OCI-LY7 (cell line): ENCODE data around the gene SNAP47. TPM values are rescaled to one million over a fixed set of nuclear protein-coding genes. Genes with fewer than 3 reads are reported as not detected.

Experiments
- BruUV-seq: library from RNA; stranded (reverse); fragments of 400-500 nt; replicated peaks from 2 replicates; lab custom pipeline; 2021; lab: Mats Ljungman, UMichigan
- CTCF ChIA-PET: fragments of 300-600 bp; sonication (Branson Sonifier 250); formaldehyde crosslinking; loops from one replicate; lab custom pipeline; 2022; ENCODE audit warnings: antibody characterized with exemption; ENCODE audit not compliant: unreplicated experiment; lab: Charles Lee
- POLR2A ChIA-PET: fragments of 300-600 bp; sonication (Branson Sonifier 250); formaldehyde crosslinking; loops from one replicate; lab custom pipeline; 2022; ENCODE audit warnings: antibody characterized with exemption; lab: Charles Lee
- DNase-seq: peaks from one replicate; pipeline ENCODE4 v3.0.0-alpha.2; 2015; ENCODE audit warnings: low spot score
- H2AFZ ChIP-seq: fragments of 200-600 bp; sonication (generic), shearing (Covaris generic); 2 replicates; pipeline ENCODE4 v1.6.1; 2014; ENCODE audit warnings: mild to moderate bottlenecking, antibody characterized with exemption, low read length, moderate library complexity
- H3K27ac ChIP-seq: fragments of 200-600 bp; sonication (generic); 2 replicates; pipeline ENCODE4 v1.5.1; 2014; ENCODE audit warnings: mixed run types, low read depth, mild to moderate bottlenecking, moderate library complexity, low read length, inconsistent platforms; ENCODE audit not compliant: poor library complexity, severe bottlenecking
- H3K36me3 ChIP-seq: fragments of 200-600 bp; sonication (generic); 2 replicates; pipeline ENCODE4 v1.6.1; 2014; ENCODE audit warnings: mild to moderate bottlenecking, antibody characterized with exemption, low read length, moderate library complexity, mixed read lengths; ENCODE audit not compliant: insufficient read depth
- H3K4me1 ChIP-seq: fragments of 200-600 bp; sonication (generic); 2 replicates; pipeline ENCODE4 v1.5.1; 2014; ENCODE audit warnings: mild to moderate bottlenecking, low read length; ENCODE audit not compliant: insufficient read depth, poor library complexity, severe bottlenecking
- H3K4me2 ChIP-seq: fragments of 200-600 bp; sonication (generic); 2 replicates; pipeline ENCODE4 v1.6.1; 2014; ENCODE audit warnings: mild to moderate bottlenecking, low read length
- H3K4me3 ChIP-seq: fragments of 200-600 bp; sonication (generic); 2 replicates; pipeline ENCODE4 v1.5.1; 2014; ENCODE audit warnings: mild to moderate bottlenecking, low read depth, low read length; ENCODE audit not compliant: poor library complexity, severe bottlenecking
- H3K79me2 ChIP-seq: fragments of 200-600 bp; sonication (generic); 2 replicates; pipeline ENCODE4 v1.6.1; 2016; ENCODE audit warnings: low read depth, mild to moderate bottlenecking, low read length, moderate library complexity, mixed read lengths; ENCODE audit not compliant: insufficient read depth
- H3K9me2 ChIP-seq: fragments of 200-600 bp; sonication (generic); 2 replicates; pipeline ENCODE4 v1.6.1; 2016; ENCODE audit warnings: mild to moderate bottlenecking, low read length, mixed read lengths; ENCODE audit not compliant: insufficient read depth
- H3K9me3 ChIP-seq: fragments of 200-600 bp; sonication (generic); 2 replicates; pipeline ENCODE4 v1.6.1; 2014; ENCODE audit warnings: mild to moderate bottlenecking, mixed run types, low read length, mixed read lengths
- H4K20me1 ChIP-seq: fragments of 200-600 bp; sonication (generic); 2 replicates; pipeline ENCODE4 v1.6.1; 2014; ENCODE audit warnings: mild to moderate bottlenecking, antibody characterized with exemption, low read length, moderate library complexity, mixed read lengths; ENCODE audit not compliant: insufficient read depth
- EZH2phosphoT487 ChIP-seq: fragments of 200-600 bp; sonication (generic); IDR thresholded peaks from 2 replicates; pipeline ENCODE4 v1.6.1; 2018; ENCODE audit warnings: low read depth, borderline replicate concordance, mild to moderate bottlenecking, mixed run types, antibody characterized with exemption, low read length, moderate library complexity, mixed read lengths
- intact Hi-C: fragments of 100-400 bp; cut with micrococcal nuclease; formaldehyde crosslinking; loops from one replicate; pipeline ENCODE4 v1.10.0; 2022; ENCODE audit not compliant: unreplicated experiment
- total RNA-seq, 2 experiments: library from RNA; depleted of rRNA in 1 of 2; stranded (reverse); fragments of >200 nt in 1 of 2; shearing (Covaris generic) in 1 of 2; gene quantifications; 2 replicates each; pipeline ENCODE4 v1.2.3, GENCODE V29; 2014 to 2022
- TF ChIP-seq, protein P1 (sequence below): fragments of 200-600 bp; sonication (generic); conservative IDR thresholded peaks from 2 replicates; pipeline ENCODE4 v1.5.1; 2014; ENCODE audit warnings: mild to moderate bottlenecking, antibody characterized with exemption, low read length, moderate library complexity, mixed read lengths

The SNAP47 gene
- total RNA-seq, 2 experiments from 2014 or later = 29.8 to 44.2 TPM

DNA sequence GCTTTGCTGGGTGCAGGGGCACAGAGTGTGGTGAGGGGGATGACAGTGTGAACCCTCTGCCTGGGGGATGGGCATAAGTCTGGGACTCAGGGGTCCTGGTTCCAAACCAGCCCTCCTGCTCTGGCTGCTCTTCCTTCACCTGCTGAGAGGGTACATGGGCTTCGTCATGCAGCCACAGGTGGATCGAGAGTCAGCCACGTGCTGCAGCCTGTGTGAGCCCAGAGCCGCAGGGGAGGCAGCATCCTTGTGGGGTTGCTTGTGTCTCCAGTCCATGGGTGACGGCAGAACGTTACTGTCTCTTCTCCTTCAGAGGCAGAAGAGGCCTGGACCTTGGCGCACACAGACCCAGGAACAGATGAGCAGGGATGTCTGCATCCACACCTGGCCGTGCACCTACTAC is 12.1 kb downstream of the SNAP47 start:
- H3K36me3 ChIP-seq = peaks cover 17% of the 10 kb centered on the region
- ChIA-PET CTCF (no interaction called here), POLR2A (no interaction called here)
- H3K79me2 ChIP-seq = no peaks in the 10 kb centered on the region
- H4K20me1 ChIP-seq = no peaks in the 10 kb centered on the region
- TF ChIP-seq EZH2phosphoT487 = no peak
- TF ChIP-seq, protein P1, sequence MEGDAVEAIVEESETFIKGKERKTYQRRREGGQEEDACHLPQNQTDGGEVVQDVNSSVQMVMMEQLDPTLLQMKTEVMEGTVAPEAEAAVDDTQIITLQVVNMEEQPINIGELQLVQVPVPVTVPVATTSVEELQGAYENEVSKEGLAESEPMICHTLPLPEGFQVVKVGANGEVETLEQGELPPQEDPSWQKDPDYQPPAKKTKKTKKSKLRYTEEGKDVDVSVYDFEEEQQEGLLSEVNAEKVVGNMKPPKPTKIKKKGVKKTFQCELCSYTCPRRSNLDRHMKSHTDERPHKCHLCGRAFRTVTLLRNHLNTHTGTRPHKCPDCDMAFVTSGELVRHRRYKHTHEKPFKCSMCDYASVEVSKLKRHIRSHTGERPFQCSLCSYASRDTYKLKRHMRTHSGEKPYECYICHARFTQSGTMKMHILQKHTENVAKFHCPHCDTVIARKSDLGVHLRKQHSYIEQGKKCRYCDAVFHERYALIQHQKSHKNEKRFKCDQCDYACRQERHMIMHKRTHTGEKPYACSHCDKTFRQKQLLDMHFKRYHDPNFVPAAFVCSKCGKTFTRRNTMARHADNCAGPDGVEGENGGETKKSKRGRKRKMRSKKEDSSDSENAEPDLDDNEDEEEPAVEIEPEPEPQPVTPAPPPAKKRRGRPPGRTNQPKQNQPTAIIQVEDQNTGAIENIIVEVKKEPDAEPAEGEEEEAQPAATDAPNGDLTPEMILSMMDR = no peak
- no peaks in the 10 kb centered on the region for H3K9me3 ChIP-seq
- no peak overlapping the region for H3K27ac ChIP-seq
- peaks cover 6% of the 10 kb centered on the region for H3K4me1 ChIP-seq
- H2AFZ ChIP-seq = no peak overlapping the region
- H3K4me2 ChIP-seq = no peak overlapping the region
- DNase-seq = no peak
- no peak overlapping the region for H3K4me3 ChIP-seq
- intact Hi-C loops = no loop called here
- no peaks in the 10 kb centered on the region for H3K9me2 ChIP-seq
- BruUV-seq = no TSS peak

DNA sequence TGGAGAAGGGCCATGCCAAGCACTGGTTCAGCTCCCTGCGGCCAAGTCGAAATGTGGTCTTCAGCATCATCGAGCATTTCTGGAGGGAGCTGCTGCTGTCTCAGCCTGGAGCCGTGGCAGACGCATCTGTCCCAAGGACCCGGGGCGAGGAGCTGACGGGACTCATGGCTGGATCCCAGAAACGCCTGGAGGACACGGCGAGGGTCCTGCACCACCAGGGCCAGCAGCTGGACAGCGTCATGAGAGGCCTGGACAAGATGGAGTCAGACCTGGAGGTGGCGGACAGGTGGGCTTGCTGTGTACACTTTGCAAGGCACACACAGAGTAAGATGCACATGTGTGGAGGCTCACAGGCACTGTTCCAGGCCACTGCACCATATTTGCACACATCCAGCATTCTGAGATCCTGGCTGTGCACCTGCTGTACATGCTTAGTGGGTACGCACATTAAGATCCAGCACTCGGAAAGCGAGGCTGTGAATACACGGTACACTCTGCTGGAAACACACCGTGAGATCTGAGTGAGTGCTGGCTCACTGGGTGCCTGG is 12.8 kb downstream of the SNAP47 start:
- no TSS peak for BruUV-seq
- Histone ChIP-seq H3K27ac (no peak overlapping the region), H4K20me1 (no peaks in the 10 kb centered on the region), H3K9me2 (no peaks in the 10 kb centered on the region), H3K36me3 (peaks cover 19% of the 10 kb centered on the region), H3K4me3 (no peak overlapping the region), H3K9me3 (no peaks in the 10 kb centered on the region), H3K4me1 (peaks cover 6% of the 10 kb centered on the region), H2AFZ (no peak overlapping the region), H3K79me2 (no peaks in the 10 kb centered on the region), H3K4me2 (no peak overlapping the region)
- no peak for DNase-seq
- intact Hi-C loops = no loop called here
- ChIA-PET POLR2A (no interaction called here), CTCF (no interaction called here)
- TF ChIP-seq, protein P1 = no peak
- TF ChIP-seq EZH2phosphoT487 = no peak

DNA sequence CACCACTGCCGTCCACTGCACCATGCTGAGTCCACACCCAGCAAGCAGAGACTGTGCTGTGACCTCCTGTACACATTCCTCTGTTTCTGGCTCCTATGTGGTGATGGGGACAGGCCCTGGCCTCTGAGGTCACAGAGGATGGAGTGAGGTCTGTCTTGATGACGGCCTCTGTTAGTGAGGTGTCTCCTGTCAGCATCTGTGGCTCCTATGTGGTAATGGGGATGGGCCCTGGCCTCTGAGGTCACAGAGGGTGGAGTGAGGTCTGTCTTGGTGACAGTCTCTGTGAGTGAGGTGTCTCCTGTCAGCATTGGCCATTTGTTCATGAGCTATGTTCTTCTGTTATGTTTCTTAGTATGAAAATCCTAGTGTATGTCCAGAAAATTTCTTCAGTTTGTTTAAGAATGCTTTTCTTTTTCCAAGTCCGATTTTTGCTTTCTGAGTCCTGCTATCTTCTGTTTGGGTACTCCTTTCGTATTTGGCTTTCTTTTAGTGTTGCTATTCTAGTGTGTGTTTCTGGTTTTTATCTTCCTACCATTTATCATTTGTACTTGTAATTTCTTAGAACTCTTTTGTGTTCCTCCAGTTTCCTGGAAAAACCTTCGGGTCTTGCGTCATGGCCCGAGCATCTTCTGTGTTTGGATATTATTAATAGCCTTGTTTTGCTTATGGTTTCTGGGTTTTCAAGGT is 13.4 kb downstream of the SNAP47 start:
- no TSS peak for BruUV-seq
- no peak overlapping the region for H3K4me2 ChIP-seq
- CTCF ChIA-PET = no interaction called here
- no peaks in the 10 kb centered on the region for H3K9me3 ChIP-seq
- H2AFZ ChIP-seq = no peak overlapping the region
- H4K20me1 ChIP-seq = no peaks in the 10 kb centered on the region
- no peak overlapping the region for H3K27ac ChIP-seq
- H3K4me3 ChIP-seq = no peak overlapping the region
- no peaks in the 10 kb centered on the region for H3K9me2 ChIP-seq
- no peak for DNase-seq
- intact Hi-C loops = no loop called here
- peaks cover 19% of the 10 kb centered on the region for H3K36me3 ChIP-seq
- H3K79me2 ChIP-seq = no peaks in the 10 kb centered on the region
- TF ChIP-seq EZH2phosphoT487 = no peak
- TF ChIP-seq, protein P1 = no peak
- peaks cover 6% of the 10 kb centered on the region for H3K4me1 ChIP-seq
- POLR2A ChIA-PET = no interaction called here
